ENCODE measurements around the gene PRSS21. TPM values are rescaled to one million over a fixed set of nuclear protein-coding genes. Genes with fewer than 3 reads are reported as not detected.
A peak's percentile ranks its signal among the peaks of the same experiment; 100 is the strongest.

The PRSS21 gene
- 1 to 10 TPM; 1.7 to 6.4 TPM for total RNA-seq
- long read RNA-seq, partial matches to known transcripts = 1 of 4 reads
- long read RNA-seq, other reads (novel, unspliced or antisense) = 1 of 4 reads

DNA sequence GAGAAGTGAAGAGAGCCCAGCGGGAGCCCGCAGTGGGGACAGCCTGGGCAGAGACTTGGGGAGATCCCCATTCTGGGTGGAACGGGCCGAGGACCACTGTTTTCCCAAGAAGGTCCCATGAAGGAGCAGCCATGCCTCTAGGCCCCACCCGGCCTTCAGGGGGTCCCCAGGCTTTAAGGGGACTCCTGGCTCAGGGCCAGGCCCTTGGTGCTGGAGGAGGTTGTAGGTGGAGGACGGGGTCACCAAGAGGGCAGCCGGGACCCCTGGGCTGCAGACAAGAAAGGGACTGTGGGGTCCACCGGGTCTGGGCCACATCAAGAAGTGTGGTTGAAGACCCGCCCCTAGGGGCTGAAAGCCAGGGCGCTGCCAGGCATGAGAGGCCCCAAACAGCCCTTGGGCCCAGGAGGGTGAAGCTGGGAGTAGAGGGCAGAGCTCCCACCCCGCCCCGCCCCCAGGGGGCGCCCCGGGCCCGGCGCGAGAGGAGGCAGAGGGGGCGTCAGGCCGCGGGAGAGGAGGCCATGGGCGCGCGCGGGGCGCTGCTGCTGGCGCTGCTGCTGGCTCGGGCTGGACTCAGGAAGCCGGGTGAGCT is at the start of gene PRSS21:
TSS of gene PRSS21 (plus strand) at position 487 of the 589 bp plus-strand sequence. CDS start at position 519, 32 bp downstream.
- ATAC-seq = peak; percentile 45
- no peak for DNase-seq
- intact Hi-C loops (cut with DNase I, micrococcal nuclease) = no loop called here

DNA sequence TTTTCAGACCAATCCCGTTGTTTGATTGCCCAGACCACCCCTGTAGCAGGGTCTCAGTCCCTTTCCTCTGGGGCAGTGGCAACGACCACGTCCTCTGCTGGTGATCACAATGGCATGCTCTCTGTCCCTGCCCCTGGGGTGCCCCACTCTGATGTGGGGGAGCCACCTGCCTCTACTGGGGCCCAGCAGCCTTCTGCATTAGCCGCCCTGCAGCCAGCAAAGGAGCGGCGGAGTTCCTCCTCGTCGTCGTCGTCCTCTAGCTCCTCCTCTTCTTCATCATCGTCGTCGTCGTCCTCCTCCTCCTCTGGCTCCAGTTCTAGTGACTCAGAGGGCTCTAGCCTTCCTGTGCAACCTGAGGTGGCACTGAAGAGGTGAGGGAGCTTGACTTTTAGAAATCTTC is 49.1 kb upstream of the PRSS21 start:
- no peak for DNase-seq
- intact Hi-C loops (cut with DNase I, micrococcal nuclease) = no loop called here
- ATAC-seq = no peak

DNA sequence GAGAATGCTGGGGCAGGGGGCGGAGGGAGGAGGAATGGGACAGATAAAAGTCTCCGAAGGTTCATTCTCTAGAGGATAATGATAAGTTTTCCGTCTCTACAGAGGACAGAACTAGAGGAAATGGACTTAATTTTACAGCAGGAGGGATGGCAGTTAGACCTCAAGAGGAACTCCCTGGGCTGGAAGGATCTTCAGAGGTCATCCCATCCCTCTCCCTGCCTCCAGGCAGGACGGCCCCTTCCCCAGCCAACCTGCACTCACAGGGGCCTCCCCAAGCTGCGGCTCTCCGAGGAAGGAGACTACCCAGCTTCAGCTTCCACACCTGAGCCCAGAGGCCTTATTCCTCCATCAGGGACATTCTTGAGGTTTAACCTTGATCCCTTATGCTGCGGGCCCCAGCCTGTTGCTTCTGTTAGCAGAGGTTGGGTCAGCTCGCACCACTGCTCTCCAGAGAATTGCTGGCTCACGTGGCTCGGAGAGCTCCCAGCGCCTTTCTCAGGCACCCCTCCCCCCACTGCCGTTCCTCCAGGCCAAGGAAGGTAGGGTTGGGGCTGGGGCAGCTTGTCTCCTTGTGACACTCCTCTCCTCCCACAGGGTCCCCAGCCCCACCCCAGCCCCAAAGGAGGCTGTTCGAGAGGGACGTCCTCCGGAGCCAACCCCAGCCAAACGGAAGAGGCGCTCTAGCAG is 48.5 kb upstream of the PRSS21 start:
- no peak for ATAC-seq
- intact Hi-C loops (cut with DNase I, micrococcal nuclease) = no loop called here
- DNase-seq = peak in 1 of 2 donors; percentile 17

DNA sequence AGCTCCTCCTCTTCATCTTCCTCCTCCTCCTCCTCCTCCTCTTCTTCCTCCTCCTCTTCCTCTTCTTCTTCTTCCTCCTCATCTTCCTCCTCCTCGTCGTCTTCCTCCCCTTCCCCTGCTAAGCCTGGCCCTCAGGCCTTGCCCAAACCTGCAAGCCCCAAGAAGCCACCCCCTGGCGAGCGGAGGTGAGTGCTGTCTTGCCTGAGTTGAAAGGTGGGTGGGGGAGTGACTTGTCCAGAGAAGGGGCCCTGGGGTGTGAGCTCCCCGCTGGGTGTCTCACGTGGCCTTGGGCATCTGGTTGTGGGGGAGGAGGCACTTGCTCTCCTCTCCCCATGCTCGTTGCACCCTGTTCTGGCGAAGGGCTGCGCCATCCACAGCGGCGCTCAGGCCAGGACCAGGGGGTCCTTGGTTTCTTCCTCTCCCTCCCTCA is 47.9 kb upstream of the PRSS21 start:
- DNase-seq = no peak
- intact Hi-C loops (cut with DNase I, micrococcal nuclease) = no loop called here
- peak; percentile 1 for ATAC-seq

- intact Hi-C loops (cut with DNase I, micrococcal nuclease) = no loop called here
- DNase-seq = peak; percentile 86 to 93
- peak; percentile 92 for ATAC-seq
These were observed 47.4 kb upstream of the PRSS21 start for GRCh38 chr16:2769675-2770056.

- ATAC-seq (peak; percentile 24), DNase-seq (no peak)
These were observed 46.7 kb upstream of the PRSS21 start for GRCh38 chr16:2770057-2770951.

DNA sequence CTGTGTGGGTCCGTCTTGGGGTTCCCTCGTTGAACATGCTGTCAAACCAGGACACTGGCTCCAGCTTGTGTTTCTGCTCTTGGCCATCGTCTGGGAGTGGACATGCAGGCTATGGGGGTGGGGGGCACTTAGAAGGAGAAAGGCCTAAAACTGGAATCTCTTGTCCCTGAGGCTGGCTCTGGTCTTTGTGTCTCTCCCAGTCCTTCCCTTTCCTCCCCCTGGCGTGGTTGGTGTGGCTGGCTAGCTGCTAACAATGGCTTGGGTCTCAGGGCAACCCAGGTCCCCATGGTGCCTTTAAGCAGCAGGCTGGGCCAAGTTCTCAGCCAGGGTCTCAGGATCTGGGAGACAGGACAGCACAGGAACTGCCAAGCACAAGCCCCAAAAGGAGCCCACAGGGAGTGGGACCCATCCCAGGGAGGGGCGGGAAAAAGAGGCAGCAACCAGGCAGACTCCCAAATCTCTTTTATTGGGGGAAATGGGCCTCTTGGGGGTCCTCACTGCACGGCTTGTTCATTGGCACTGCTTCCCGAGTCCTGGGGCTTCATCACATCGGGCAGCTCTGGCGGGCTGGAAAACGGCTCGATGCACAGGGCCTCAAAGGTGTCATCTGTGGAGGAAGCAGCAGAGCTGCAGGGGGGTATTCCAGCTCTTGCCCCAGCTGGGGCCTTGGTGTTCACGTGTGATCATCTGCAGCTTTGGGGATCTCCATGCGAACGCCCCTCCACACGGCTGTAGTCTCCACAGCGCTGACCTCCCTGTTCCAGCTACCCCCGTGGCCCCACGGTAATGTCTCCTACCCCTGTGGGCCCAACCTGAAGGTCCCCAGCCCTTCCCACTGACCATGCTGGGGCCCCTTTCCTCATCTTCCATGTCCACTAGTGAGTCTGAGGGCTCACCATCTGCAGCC is 45.3 kb upstream of the PRSS21 start:
- DNase-seq = no peak
- ATAC-seq = no peak
- intact Hi-C loops (cut with DNase I, micrococcal nuclease) = no loop called here

More at GRCh38 chr16:2770057-2770951, 46.7 kb upstream of the PRSS21 start:
- intact Hi-C loops (cut with DNase I, micrococcal nuclease) = no loop called here

DNA sequence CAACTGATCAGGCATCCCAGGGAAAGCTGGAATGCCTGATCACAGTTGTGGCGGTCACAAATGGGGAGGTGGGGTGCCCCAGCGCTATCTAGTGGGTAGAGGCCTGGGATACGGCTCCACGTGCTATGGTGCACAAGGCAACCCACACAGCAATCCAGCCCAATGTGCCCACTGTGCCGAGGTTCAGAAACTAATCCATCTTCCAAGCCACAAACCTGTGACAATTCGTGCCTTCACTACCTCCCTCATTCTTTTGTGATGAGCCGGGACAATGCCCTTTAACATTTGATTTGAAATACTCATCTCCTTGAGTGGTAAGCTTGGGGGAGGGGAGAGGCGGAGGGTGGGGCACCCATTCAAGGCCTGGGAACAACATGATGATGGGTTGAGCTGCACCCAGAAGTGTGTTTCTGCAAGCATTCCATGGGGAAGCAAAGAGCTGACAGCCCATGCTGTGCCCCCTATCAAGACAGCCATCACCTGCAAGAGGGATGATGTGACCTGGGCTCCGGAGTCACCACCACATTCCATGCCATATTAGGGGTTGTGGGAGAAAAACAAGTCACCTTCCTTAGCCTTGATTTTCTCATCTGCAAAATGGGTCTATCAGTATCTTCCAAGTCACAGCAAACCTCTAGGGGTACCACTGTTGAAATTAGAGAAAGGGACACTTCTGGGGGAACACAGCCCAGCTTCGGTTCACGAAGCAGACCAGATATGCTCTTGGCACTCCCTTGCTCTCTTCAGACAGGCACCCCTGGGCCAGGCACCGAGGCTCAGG is 43.7 kb upstream of the PRSS21 start:
- intact Hi-C loops (cut with DNase I, micrococcal nuclease) = no loop called here
- DNase-seq (no peak), ATAC-seq (no peak)

- no peak for DNase-seq
- no peak for ATAC-seq
- intact Hi-C loops (cut with DNase I, micrococcal nuclease) = no loop called here
These were observed 42.7 kb upstream of the PRSS21 start for GRCh38 chr16:2774161-2774891.

DNA sequence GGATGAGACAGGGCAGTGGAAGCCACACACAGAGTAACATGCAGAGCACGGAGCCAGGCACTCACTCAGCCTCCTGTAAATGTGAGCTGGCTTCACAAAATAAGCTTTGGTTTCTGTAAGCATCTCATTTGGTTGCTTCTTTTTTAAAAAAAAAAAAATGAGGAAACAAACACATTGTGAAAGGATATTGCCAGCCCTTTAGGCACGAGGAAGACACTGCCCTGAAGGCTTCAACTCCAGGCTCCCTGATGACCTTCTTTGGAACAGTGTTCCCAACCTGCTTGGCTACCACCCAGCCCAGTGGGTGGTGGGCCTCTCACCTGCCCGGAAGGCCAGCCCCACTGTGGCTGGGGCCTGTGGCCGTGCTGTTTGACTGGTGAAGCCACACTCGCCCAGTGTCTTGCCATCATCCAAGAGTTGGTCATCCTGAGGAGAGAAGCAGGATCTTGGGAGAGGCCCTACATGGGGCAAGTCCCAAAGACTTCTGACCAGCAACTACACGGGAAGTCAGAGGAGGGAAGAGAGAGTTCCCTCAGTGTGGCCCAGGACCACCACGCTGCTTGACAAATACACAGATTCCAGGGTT is 41.8 kb upstream of the PRSS21 start:
- intact Hi-C loops (cut with DNase I, micrococcal nuclease) = no loop called here
- DNase-seq (no peak), ATAC-seq (no peak)

DNA sequence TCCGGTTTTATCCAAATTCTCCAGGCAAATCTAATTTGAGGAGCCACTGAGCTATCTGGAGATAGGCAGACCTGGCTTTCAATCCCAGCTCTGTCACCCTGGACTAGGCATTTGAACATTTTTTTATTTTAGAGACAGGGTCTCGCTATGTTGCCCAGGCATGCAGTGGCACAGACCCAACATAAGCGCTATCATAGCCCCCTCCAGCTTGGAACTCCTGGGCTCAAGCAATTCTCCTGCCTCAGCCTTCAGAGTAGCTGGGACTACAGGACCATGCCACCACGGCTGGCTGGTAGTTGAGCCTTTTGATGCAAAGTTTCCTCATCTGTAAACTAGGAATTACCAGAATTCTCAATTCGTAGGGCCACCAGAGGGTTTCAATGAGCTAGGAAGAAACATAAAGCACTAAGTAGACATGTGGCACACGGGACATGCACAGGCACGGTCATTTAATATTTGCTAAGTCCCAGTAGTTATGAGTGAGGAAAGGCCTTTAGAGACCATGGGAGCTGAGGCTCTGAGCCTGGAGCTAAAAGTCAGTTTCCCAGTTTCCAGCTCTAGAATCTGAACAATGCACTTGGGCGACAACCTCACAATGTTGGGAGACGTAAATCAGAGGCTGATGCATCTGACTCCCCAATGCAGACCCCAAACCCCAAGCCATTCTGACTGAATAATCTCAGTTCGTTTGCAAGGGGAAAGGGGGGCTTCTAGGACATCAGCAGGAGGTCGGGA is 41.1 kb upstream of the PRSS21 start:
- no peak for DNase-seq
- intact Hi-C loops (cut with DNase I, micrococcal nuclease) = no loop called here

DNA sequence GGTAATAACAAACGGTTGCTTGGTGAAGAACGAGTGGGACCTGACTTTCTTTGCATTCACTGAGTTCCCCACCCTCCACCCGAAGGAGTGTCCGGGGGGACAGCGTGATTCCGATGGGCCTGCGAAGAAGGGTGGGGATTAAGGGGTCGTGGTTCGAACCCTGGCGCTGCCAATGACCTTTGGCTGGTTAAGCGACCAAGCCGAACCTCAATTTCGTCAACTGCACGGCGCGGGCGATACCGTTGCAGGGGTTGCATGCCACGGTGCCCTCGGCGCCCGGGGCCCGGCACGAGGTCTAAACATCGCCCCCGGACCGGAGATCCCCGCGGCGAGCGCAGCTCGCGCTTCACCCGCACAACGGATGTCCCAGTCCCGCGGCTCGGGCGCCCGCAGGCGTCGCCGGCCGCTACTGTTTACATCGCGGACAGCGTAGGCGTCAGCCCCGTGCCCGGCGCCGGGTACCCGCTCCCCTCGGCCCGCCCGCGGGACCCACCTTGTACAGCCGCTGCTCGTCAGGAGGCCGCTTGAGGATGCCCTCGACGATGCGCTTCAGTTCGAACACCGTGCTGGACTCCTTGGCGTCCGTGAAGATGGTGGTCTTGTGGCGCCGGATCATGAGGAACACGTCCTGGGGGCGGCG is 40.4 kb upstream of the PRSS21 start:
- ATAC-seq = peak; percentile 16
- DNase-seq = peak in 1 of 2 donors; percentile 51
- intact Hi-C loops (cut with DNase I, micrococcal nuclease) = no loop called here

More for the DNA sequence above, 41.1 kb upstream of the PRSS21 start:
- no peak for ATAC-seq

DNA sequence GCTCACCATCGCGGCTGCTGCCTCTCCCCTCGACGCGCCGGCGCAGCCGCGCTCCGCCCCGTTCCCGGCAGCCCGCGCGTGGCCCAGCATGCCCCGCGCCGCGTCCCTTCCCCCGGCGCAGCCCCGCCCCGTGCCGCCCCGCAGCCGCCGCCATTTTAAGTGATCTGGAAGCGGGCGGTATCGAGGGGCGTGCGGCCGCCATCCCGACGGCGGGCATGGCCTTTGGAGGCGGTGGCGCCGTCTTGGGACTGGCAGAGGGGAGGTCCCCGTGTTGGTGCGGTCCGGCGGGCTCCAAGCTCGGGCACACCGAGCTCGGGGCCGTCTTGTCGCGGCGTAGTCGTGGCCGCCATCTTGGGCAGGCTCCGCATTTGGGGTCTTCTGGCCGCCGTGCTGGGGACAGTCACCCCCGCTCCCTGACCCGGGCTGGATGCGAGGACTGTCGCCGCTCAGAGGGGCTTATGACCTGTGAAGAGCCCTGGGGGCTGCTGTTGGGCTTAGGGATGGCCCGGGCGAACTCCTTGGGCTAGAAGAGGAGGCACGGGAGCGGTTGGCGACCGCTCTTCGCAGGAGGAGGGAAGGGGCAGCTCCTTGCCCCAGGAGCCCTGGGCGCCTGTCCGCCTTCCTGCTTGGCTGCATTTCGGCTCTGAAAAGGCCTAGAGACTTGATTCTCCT is 39.7 kb upstream of the PRSS21 start, which contains the start of gene ELOB:
TSS of gene ELOB (minus strand) at position 50 of the 672 bp plus-strand sequence. CDS start at position 9, 41 bp downstream.
- intact Hi-C loops (cut with DNase I, micrococcal nuclease) = no loop called here
- ATAC-seq (peak; percentile 89), DNase-seq (peak; percentile 82 to 91)

DNA sequence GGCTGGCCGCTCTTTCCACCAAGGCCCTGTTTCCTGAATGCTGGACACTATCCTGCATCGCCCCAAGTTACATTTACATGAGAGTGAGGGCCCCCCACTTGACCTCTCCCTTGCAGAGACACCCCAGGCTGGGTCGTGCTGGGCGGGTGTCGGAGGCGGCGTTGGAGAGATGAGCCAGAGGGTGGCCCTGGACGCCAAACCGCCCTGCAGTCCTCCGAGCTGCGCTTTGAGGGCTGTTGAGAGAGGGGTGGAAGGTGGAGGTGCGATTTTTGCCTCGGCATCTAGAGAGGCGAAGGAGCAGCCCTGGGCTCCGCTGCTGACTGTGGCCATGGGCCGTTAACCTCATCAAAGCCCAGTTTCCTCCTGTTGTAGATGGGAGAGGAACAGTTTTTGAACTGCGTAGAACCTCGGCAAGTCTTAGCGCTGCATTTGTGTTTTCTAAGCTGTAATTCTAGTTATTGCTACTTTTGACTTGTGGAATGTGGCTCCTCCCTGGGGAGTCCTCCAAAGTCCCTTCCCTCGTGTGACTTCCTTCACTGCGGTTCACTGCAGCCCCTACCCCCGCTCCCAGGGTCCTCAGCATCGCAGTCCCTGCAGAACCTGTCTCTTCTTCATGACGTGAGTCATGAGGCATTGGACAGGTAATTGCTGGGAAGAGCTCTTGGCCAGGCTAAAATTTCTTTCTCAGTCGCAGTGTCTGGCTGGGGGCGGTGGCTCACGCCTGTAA is 39.0 kb upstream of the PRSS21 start:
- ATAC-seq (peak; percentile 53), DNase-seq (peak in 1 of 2 donors; percentile 45)

More for the DNA sequence above, 39.0 kb upstream of the PRSS21 start:
- intact Hi-C loops (cut with DNase I, micrococcal nuclease) = no loop called here
